ENCODE results near the gene STK40.

- no peak for TF ChIP-seq CTCF (IDR thresholded peaks at IDR 0.05)
- no peak for TF ChIP-seq EP300 (IDR thresholded peaks at IDR 0.05)
- peak in 2 of 4 donors; percentile 89 to 90 for TF ChIP-seq POLR2A (IDR thresholded peaks at IDR 0.05)
- TF ChIP-seq POLR2AphosphoS5 (IDR thresholded peaks at IDR 0.05): peak; percentile 98 to 99 (median 98)
These were observed 11.9 kb upstream of the STK40 start, which contains the start of gene LSM10 for GRCh38 chr1:36397378-36398230.
